GM12878 (cell line): Measurements from ENCODE around the gene DAB2. TPM values are rescaled to one million over a fixed set of nuclear protein-coding genes. Genes with fewer than 3 reads are reported as not detected.

ENCODE experiments used
- ATAC-seq: fragments of 200-7000 bp; cut with Tn5 transposase; 3 replicates; pipeline ENCODE4 v1.9.1; 2020; ENCODE audit warnings: mild to moderate bottlenecking, moderate library complexity
- BruUV-seq: library from RNA; stranded (reverse); fragments of 400-500 nt; replicated peaks from 2 replicates; lab custom pipeline; 2021; lab: Mats Ljungman, UMichigan
- CTCF ChIA-PET: fragments of 300-600 bp; sonication (Branson Sonifier 250); formaldehyde crosslinking; extraction: SDS; loops from one replicate; lab custom pipeline; 2021; ENCODE audit warnings: inconsistent platforms; lab: Yijun Ruan, JAX
- POLR2A ChIA-PET: fragments of 350-600 bp; formaldehyde crosslinking; extraction: SDS; loops from one replicate; lab custom pipeline; 2021; ENCODE audit warnings: inconsistent platforms; lab: Charles Lee
- RAD21 ChIA-PET: fragments of 300-600 bp; sonication (Branson Sonifier 250); formaldehyde crosslinking; loops from one replicate; lab custom pipeline; 2023; ENCODE audit warnings: antibody characterized with exemption; ENCODE audit not compliant: unreplicated experiment; lab: Charles Lee
- SMC1A ChIA-PET: fragments of 300-600 bp; sonication (Branson Sonifier 250); formaldehyde crosslinking; loops from one replicate; lab custom pipeline; 2023; ENCODE audit not compliant: unreplicated experiment, uncharacterized antibody; lab: Charles Lee
- DNase-seq: peaks from one replicate; pipeline ENCODE4 v3.0.0-alpha.2; 2011; ENCODE audit warnings: low read depth, low spot score
- FAIRE-seq: peaks from 3 replicates; lab custom pipeline; 2011; peaks lifted over from hg19 to GRCh38; lab: Jason Lieb, UNC
- H2AFZ ChIP-seq: 2 replicates; pipeline ENCODE4 v1.6.0; 2011; ENCODE audit warnings: low read depth, low read length, control low read depth; ENCODE audit not compliant: control insufficient read depth
- H3K27ac ChIP-seq: 2 replicates; pipeline ENCODE4 v1.5.1; 2011; ENCODE audit warnings: control low read depth; ENCODE audit not compliant: control insufficient read depth, insufficient read depth
- H3K27me3 ChIP-seq, 2 experiments: replicated peaks in 1 of 2; 2 replicates each; pipeline versions ENCODE4 v1.6.0 to v1.6.1; 2011; ENCODE audit warnings: low read length in 1 of 2; ENCODE audit not compliant: control insufficient read depth in 2 of 2, insufficient read depth in 2 of 2
- H3K36me3 ChIP-seq, 2 experiments: 2 replicates each; pipeline ENCODE4 v1.5.1; 2011; ENCODE audit warnings: low read length in 1 of 2; ENCODE audit not compliant: control insufficient read depth in 2 of 2, insufficient read depth in 2 of 2
- H3K4me1 ChIP-seq: 2 replicates; pipeline ENCODE4 v1.6.1; 2011; ENCODE audit warnings: mild to moderate bottlenecking, low read length, moderate library complexity, mixed read lengths; ENCODE audit not compliant: control insufficient read depth, insufficient read depth
- H3K4me2 ChIP-seq: 2 replicates; pipeline ENCODE4 v1.6.0; 2011; ENCODE audit warnings: control low read depth; ENCODE audit not compliant: control insufficient read depth, insufficient read depth
- H3K4me3 ChIP-seq: fragments of 200-600 bp; sonication (generic); 2 replicates; pipeline ENCODE4 v1.5.1; 2016
- H3K79me2 ChIP-seq: 2 replicates; pipeline ENCODE4 v1.6.0; 2011; ENCODE audit warnings: low read length; ENCODE audit not compliant: control insufficient read depth, insufficient read depth
- H3K9ac ChIP-seq: 2 replicates; pipeline ENCODE4 v1.8.0; 2011; ENCODE audit warnings: low read length, control low read depth, mixed read lengths; ENCODE audit not compliant: control insufficient read depth, insufficient read depth
- H3K9me3 ChIP-seq: replicated peaks from 3 replicates; pipeline ENCODE4 v1.5.1; 2011; ENCODE audit warnings: mild to moderate bottlenecking, low read length; ENCODE audit not compliant: control insufficient read depth, insufficient read depth
- H4K20me1 ChIP-seq: 2 replicates; pipeline ENCODE4 v1.6.0; 2011; ENCODE audit not compliant: control insufficient read depth, insufficient read depth
- BCL3 ChIP-seq: IDR thresholded peaks from 2 replicates; pipeline ENCODE4 v1.6.1; 2011; ENCODE audit warnings: borderline replicate concordance, low read depth, mild to moderate bottlenecking, moderate library complexity, low read length; ENCODE audit not compliant: insufficient read depth, poor library complexity, severe bottlenecking
- CBFB ChIP-seq: IDR thresholded peaks from 2 replicates; pipeline ENCODE4 v1.6.1; 2016; ENCODE audit warnings: antibody characterized with exemption, low read depth
- CEBPZ ChIP-seq: fragments of 150-350 bp; IDR thresholded peaks from 2 replicates; pipeline ENCODE4 v1.6.1; 2016; ENCODE audit warnings: low read depth, low read length
- CREM ChIP-seq: IDR thresholded peaks from 2 replicates; pipeline ENCODE4 v1.6.1; 2014; ENCODE audit warnings: antibody characterized with exemption, low read depth
- E2F8 ChIP-seq: fragments of 450-650 bp; IDR thresholded peaks from 2 replicates; pipeline ENCODE4 v1.6.1; 2018; ENCODE audit warnings: mild to moderate bottlenecking, low read depth, moderate library complexity; ENCODE audit not compliant: partially characterized antibody
- ELK1 ChIP-seq: IDR thresholded peaks from 2 replicates; pipeline ENCODE4 v1.6.1; 2012; ENCODE audit warnings: low read depth, low read length, improper control_type of control experiment
- HDAC2 ChIP-seq: fragments of 200-600 bp; sonication (generic); IDR thresholded peaks from 2 replicates; pipeline ENCODE4 v1.6.1; 2017
- NR2C1 ChIP-seq: fragments of 450-650 bp; IDR thresholded peaks from 2 replicates; pipeline ENCODE4 v1.6.1; 2017; ENCODE audit warnings: antibody characterized with exemption, mild to moderate bottlenecking, moderate library complexity
- RUNX3 ChIP-seq: IDR thresholded peaks from 2 replicates; pipeline ENCODE4 v1.6.1; 2012; ENCODE audit warnings: low read length, inconsistent platforms
- SIX5 ChIP-seq: IDR thresholded peaks from 2 replicates; pipeline ENCODE4 v1.6.1; 2011; ENCODE audit warnings: mild to moderate bottlenecking, low read depth, low read length, moderate library complexity; ENCODE audit not compliant: severe bottlenecking
- SMAD1 ChIP-seq: fragments of 450-650 bp; IDR thresholded peaks from 2 replicates; pipeline ENCODE4 v1.6.1; 2018; ENCODE audit warnings: mild to moderate bottlenecking, low read depth; ENCODE audit not compliant: partially characterized antibody
- SMARCA5 ChIP-seq: fragments of 450-650 bp; IDR thresholded peaks from 2 replicates; pipeline ENCODE4 v1.6.1; 2017; ENCODE audit warnings: mild to moderate bottlenecking
- TCF12 ChIP-seq: IDR thresholded peaks from 2 replicates; pipeline ENCODE4 v1.6.1; 2011; ENCODE audit warnings: low read depth, mild to moderate bottlenecking, low read length
- USF2 ChIP-seq: IDR thresholded peaks from 2 replicates; pipeline ENCODE4 v1.6.1; 2011; ENCODE audit warnings: low read depth, low read length, improper control_type of control experiment, borderline replicate concordance
- ZNF24 ChIP-seq: fragments of 450-650 bp; IDR thresholded peaks from 2 replicates; pipeline ENCODE4 v1.6.1; 2017; ENCODE audit warnings: antibody characterized with exemption, mild to moderate bottlenecking
- WGBS: methylation state at CpG from one replicate; pipeline ENCODE4 v1.1.6; 2016; ENCODE audit warnings: low lambda C conversion rate; ENCODE audit not compliant: insufficient replicate concordance, insufficient coverage; ENCODE audit errors: missing lambda C conversion rate; 5-methylcytosine and 5-hydroxymethylcytosine counted together
- in situ Hi-C: fragments of 300-500 bp; cut with MboI; formaldehyde crosslinking; loops from 9 replicates; pipeline ENCODE4 v1.14.3; 2018; ENCODE audit warnings: mixed read lengths
- intact Hi-C: fragments of 100-400 bp; cut with micrococcal nuclease; formaldehyde crosslinking; loops from one replicate; pipeline ENCODE4 v1.14.2; 2022; ENCODE audit not compliant: unreplicated experiment
- polyA plus RNA-seq, 11 experiments: library from polyadenylated mRNA; depleted of rRNA in 4 of 11; unstranded in 6 of 11; stranded (reverse) in 5 of 11; fragments of >200 nt; fragmentation: Nextera tagmentation in 4 of 11; fragmentation: Illumina TruSeq in 1 of 11; extraction: Ambion mirVana in 4 of 11; extraction: Trizol in 1 of 11; gene quantifications; 1 replicate in 1 of 11; 2 replicates in 10 of 11; pipeline versions ENCODE4 v1.2.1 to v1.2.3, GENCODE V29; 2011 to 2016; ENCODE audit warnings: inconsistent platforms in 2 of 11, missing spikeins in 2 of 11, low read depth in 1 of 11
- total RNA-seq, 4 experiments: library from RNA; depleted of rRNA in 3 of 4; stranded (reverse); fragments of >200 nt in 3 of 4; fragmentation: Illumina TruSeq in 1 of 4; extraction: Trizol in 1 of 4; gene quantifications; 2 replicates each; pipeline versions ENCODE4 v1.2.1 to v1.2.3, GENCODE V29; 2013 to 2021

DAB2 gene
- total and polyA plus RNA-seq, 10 of the 15 experiments (the other 5 are each of a cell fraction or from before 2014, with no cell fraction given) = 0.05 to 0.23 (median 0.11) TPM; not detected in 7

- no peak for TF ChIP-seq CREM
- no peak for TF ChIP-seq CBFB
- no peak for TF ChIP-seq SMARCA5
- no peak for TF ChIP-seq SMAD1
- no peak for TF ChIP-seq ELK1
- no peak for TF ChIP-seq E2F8
- TF ChIP-seq SIX5 = no peak
Observed at GRCh38 chr5:39427633-39428032, 2.9 kb upstream of the DAB2 start (continued).

- no peak overlapping the region for H2AFZ ChIP-seq
Observed at GRCh38 chr5:39427229-39427628, 2.4 kb upstream of the DAB2 start.

More at GRCh38 chr5:39427229-39427628, 2.4 kb upstream of the DAB2 start:
- DNase-seq (no peak), FAIRE-seq (no peak), ATAC-seq (no peak)
- POLR2A ChIA-PET = no interaction called here
- H3K36me3 ChIP-seq = no peaks in the 10 kb centered on the region
- peaks cover 5 to 13% of the 10 kb centered on the region in 2 experiments for H3K27me3 ChIP-seq
- no TSS peak for BruUV-seq
- CTCF ChIA-PET = no interaction called here
- intact Hi-C loops (no loop called here), in situ Hi-C loops (no loop called here)
- H3K4me2 ChIP-seq = no peak overlapping the region
- no peak overlapping the region for H3K9ac ChIP-seq
- WGBS = 13% methylated on average over 3 of the region's 3 CpGs
- no peaks in the 10 kb centered on the region for H3K4me1 ChIP-seq
- RAD21 ChIA-PET = no interaction called here
- H3K79me2 ChIP-seq = no peaks in the 10 kb centered on the region
- H3K4me3 ChIP-seq = no peak overlapping the region
- TF ChIP-seq CEBPZ = no peak
- TF ChIP-seq TCF12 = no peak
- TF ChIP-seq NR2C1 = no peak
- no peak for TF ChIP-seq RUNX3
- no peak for TF ChIP-seq HDAC2
- TF ChIP-seq ZNF24 = no peak
- TF ChIP-seq BCL3 = no peak
- no peak for TF ChIP-seq USF2
- H3K27ac ChIP-seq = no peak overlapping the region
- H3K9me3 ChIP-seq = no peaks in the 10 kb centered on the region
- SMC1A ChIA-PET = no interaction called here
- H4K20me1 ChIP-seq = no peaks in the 10 kb centered on the region
